AG09309 (cell line): Measurements from ENCODE around the gene TOLLIP.

Experiments used
- DNase-seq: peaks from one replicate; pipeline ENCODE4 v3.0.0-alpha.2; 2010; ENCODE audit warnings: low read depth
- H3K4me3 ChIP-seq: 2 replicates; pipeline ENCODE4 v1.5.1; 2011; ENCODE audit warnings: mild to moderate bottlenecking, low read depth, low read length, moderate library complexity; ENCODE audit not compliant: control insufficient read depth
- CTCF ChIP-seq: IDR thresholded peaks from 2 replicates; pipeline ENCODE4 v1.5.1; 2011; ENCODE audit warnings: mild to moderate bottlenecking, low read depth, low read length, inconsistent platforms; ENCODE audit not compliant: insufficient read depth, control insufficient read depth; ENCODE audit errors: missing control alignments

TOLLIP gene

GRCh38 chr11:1310318-1310687, 871 bp upstream of the TOLLIP start:
- no peak for TF ChIP-seq CTCF
- no peak for DNase-seq
- H3K4me3 ChIP-seq = peak overlapping the region; percentile 63

- no peak for TF ChIP-seq CTCF
- H3K4me3 ChIP-seq = peak overlapping the region; percentile 72
- DNase-seq = no peak
Observed at GRCh38 chr11:1308743-1309497, 512 bp downstream of the TOLLIP start.

- peak overlapping the region; percentile 72 for H3K4me3 ChIP-seq
- DNase-seq = no peak
- TF ChIP-seq CTCF = no peak
Observed at GRCh38 chr11:1307998-1308742, 1.3 kb downstream of the TOLLIP start.

- no peak for DNase-seq
- no peak for TF ChIP-seq CTCF
- no peak overlapping the region for H3K4me3 ChIP-seq
Observed at GRCh38 chr11:1307163-1307870, 2.1 kb downstream of the TOLLIP start.

- no peak overlapping the region for H3K4me3 ChIP-seq
- DNase-seq = no peak
- no peak for TF ChIP-seq CTCF
Observed at GRCh38 chr11:1306186-1307162, 3.0 kb downstream of the TOLLIP start.
